CD4-positive, alpha-beta T cell treated with Interleukin-6 at 100 ng/mL for 8 hours (primary cell): ENCODE results near the gene MINDY4.

Experiments
- DNase-seq: peaks from one replicate; pipeline ENCODE4 v3.0.0-alpha.2; 2020; ENCODE audit warnings: mixed read lengths, low spot score

Gene MINDY4

DNA sequence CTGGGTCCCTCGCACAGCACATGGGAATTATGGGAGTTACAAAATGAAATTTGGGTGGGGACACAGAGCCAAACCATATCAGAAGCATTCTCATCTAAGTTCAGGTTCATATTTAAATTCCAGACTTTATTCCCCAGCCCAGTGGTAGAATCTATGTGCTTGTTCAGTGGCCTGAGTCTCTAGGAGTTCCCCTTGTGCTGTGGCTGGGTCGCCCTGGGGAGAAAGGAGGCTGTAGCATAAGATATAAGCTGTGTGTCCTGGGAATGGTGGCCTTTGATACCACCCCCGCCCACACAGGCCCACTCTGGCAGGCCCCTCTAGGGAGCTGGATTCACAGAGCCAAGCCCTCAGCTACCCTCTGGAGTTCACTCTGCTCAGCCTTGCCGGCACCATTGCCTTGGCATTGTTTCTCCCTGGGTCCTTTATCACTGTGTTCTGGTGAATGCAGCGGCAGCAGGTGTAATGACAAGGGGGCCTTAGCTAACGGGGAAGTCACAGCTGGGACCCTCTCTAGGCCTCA is 64.2 kb downstream of the MINDY4 start:
- no peak for DNase-seq

DNA sequence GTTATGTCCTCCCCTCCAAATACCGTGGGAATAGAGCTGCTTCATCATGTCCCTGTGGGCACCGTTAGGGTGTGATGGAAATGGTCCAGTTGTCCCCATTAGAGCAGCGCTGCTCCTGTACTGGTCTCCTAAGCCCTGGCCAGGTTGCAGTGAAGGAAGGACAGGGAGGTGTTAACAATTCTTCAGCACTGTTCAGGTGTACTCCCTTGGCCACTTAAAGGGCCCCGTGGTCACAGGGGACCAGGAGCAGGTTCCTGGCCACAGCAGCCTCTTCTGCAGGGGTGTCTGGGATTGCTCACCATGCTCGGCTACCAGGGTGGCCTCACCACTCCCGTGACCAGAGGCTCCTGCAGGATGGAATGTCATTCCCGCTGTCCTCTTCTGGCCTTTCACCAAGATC is 65.8 kb downstream of the MINDY4 start:
- DNase-seq: no peak

DNA sequence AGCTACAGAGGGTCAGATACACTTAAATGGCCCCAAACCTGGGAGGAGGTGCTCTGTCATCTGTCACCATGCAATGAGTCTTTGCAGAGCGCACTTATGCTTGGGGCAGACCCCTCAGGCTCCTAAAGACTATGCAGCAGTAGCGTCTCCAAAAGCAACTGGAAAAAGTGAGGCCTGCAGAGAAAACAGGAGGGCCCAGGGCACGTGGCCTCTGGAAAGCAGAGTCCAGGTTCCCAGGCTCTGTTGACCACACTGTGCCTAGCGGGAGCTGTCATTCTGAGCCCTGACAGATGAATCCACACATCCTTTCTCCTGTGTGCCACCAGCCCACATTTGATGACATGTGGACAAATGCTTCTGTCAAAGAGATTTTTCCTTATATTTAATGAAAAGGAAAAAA is 66.4 kb downstream of the MINDY4 start:
- DNase-seq: no peak

DNA sequence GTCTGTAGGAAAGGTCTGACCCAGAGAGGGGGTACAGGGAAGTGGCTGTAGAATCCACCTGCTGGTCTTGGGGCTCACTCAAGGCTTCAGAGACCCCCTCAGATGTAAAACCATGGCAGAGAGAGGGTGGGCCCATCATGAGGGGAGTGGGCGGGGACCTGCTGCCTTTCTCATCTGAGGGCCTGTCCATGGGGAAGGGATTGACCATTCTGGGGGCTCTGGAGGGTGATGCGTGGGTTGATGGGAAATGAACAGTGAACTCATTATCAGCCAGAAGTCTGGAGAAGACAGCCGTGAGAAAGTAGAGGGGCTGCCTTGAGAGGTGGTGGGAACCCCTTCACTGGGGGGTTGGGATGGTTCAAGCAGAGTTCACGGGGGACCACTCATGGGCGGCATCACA is 66.8 kb downstream of the MINDY4 start:
- no peak for DNase-seq

DNA sequence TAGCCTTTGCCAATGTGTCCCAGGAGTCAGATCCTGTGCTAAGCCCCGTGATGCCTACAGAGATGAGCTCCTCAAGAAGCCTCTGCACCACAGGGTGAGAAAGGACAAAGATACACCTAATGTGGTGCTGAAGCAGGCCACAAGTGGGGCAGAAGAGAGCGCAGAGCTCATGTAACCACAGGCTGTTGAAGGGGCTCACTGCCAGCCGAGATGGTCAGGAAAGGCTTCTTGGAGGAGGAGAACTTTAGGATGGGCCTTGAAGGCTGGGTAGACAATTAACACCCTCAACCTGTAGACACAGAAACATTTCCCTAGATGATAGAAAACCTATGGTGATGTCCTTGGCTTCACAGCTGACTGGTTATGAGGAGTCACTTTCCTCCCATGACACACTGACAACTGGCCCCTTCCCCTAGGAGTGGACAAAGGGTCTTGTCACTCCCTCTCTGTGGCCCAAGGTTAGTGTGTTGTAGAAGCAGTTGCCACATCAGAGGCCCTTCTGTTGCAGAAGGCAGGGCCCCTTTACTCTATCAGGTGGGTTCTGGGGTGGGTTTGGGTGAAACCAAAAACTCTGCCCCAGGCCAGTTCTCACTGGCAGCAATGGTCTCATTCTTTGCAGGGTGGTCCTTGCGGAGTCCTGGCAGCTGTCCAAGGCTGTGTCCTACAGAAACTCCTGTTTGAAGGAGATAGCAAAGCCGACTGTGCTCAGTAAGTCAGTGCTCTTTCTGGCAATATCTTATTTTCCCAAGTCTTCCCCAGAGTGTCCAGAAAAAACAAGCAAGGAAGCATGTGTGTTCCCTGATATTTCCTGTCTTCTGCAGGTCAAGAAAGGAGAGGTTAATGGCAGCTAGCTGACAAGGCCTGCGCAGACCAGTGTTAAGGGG is 69.2 kb downstream of the MINDY4 start:
- DNase-seq: no peak

DNA sequence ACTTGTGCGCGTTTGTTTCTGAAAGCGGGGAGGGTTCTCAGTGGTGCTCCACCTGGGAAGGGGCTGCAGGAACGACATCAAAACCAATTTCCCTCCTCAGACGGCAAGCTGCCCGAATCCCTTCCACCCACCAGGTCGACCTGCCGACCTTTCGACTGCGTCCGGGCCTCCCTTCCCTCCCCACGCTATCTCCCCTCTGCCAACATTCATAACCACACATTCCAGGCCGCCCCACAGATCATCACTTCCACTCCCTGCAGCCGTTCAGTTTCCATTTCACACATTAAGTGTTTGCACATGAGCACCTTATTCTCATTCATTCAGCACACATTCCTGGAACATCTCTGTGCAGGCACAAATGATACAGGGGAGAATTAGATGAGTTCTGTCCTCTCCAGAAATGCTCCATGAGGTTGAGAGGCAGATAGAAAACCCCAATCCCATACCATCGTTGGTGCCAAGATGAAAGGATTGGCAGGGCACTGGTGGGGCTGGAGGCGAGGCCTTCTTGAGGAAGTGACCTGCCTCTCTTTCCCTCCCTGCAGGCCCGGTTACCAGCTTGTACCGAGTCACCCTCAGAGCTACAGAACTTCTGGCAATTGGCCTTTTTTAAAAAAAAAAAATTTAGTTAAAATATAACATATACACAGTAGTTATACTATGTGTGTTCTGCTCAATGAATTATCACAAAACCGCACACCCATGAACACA is 70.0 kb downstream of the MINDY4 start:
- no peak for DNase-seq

DNA sequence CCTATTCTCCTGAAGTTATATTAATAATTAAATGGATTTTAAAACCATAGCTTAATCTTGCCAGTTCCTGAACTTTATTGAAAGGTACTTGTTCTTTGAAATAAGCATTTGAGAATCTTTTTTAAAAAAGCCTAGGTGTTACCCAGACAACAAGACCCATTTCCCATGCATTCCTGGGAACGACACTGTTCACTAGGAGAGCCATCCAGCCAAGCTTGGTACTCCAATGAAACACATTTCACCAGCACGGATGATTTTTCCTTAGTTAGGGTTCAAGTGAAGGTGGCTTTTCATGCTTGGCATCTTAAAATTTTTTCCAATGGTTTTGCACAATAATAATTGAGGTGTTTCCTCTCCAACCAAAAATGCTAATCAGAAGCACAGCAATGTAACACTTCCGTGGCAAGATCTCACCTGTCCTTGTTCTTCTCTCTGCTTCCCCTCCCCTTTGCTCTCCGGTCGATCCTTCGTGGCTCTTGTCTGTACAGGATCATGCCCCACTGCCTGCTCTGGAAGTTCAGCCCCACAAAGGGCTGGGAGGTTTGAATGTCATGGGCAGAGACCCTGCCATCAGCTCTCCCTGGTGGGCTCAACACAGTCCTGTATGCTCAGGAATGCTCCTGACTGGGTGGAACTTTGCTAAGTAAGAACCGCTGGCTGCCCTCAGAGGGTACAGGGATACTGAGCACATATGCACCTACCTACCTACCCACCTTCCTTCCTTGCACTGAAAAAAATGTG is 70.8 kb downstream of the MINDY4 start:
- no peak for DNase-seq

DNA sequence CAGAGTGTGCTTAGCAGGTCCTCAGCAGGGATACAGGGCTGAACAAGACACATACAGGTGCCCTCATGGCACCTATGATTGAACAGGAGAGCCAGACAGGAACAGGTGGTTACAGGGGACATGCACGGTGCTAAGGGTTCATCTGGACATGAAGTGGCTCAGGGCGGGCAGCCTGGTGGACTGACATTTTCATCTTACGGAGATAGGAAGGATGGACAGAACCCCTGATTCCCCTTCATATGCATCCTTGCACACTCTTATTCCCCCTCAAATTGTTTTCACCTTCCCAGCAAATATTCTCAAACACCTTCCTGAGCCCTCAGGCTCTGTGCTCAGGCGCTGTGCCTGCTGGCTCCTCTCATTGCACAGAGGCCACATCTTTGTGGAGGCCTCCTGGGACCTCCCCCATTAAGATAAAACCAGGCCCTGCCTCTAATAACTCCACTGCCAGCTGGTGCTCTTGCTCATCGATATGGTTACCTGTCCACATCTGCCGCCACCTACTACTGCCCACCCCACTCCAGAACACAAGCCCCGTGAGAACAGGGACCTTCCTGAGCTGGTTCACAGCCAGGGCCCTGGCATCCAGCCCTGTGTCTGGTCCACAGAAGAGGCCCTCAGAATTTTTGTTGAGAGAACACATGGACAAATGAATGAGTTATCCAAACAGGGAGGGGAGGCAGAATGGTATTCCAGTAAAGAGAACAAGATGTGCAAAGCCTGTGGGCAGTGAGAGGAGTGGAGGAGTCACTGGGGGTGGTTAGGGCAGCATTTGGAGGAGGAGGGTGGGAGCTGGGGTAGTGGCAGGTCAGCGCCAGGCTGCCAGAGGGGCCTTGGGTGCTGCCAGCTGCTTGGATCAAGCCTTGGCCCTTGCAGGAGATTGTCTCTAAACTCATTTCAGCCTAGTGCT is 71.6 kb downstream of the MINDY4 start:
- DNase-seq: no peak

DNA sequence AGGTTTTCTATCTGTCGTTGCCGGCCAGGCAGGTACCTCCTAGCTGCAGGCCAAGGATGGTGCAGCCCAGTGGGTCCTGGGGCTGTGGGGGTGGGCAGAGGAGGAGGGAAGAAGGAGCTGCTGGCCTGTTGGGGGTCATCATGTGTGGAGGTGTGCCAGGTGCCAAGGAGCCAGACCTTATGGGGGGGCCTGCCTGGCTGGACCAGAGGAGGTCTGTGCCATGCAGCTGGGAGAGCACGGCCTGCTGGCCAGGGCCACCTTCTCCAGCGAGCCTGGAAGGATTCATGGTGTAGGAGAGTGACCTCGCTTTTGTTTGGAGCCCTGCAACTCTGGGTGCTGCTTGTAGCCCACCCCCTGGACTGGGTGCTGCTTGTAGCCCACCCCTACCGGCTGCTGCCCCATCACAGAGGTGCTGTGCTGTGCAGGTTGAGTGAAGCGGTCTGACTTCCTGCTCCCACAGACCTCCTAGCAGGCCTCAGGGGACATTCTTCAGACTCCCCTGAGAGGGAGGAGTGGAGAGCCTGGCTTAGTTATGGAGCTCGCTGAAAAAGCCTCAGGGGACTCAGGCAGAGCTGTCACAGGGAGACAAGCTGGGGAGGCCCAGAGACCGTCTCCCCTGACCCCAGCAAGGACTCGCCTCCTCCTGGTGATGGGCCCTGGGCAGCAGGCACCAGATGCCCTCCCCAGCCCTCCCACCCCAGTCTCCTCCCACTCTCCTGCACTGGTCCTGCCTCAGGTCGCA is 72.7 kb downstream of the MINDY4 start:
- no peak for DNase-seq

DNA sequence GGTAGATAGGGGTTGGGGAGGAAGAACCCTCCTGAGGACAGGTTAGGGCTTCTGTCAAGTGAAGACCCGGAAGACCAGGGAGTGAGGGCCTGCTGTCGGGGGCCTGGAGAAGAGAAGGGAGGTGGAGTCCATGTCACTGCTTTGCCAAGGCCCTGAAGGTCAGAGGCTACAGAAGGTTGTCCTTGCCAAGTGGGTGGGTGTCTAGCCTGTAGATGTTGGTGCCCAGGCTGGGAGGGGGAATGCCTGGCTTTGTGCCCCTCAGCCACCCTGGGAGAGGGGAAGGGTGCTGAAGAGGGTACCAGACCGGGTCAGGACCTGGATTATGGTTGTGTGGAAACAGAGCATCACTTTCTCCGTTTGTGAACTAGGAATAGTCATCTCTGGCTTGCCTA is 73.3 kb downstream of the MINDY4 start:
- no peak for DNase-seq

DNA sequence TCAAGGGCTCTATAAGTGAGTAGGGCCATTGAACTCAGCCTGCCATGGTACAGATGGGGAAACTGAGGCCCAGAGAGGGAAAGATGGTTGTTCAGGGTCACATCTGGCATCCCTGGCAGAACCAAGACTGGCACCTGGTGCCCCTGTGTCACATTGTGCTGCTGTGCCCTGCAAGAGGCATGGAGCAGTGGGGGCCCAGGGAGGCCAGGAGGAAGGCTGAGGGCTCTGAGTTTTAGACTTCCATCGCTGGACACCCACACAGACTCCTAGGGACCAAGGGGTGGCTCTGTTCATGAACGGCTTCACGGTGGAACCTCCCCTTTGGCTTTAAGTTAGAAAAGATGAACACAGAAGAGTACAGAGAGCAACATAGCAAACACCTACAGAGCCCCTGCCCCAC is 73.7 kb downstream of the MINDY4 start:
- no peak for DNase-seq

DNA sequence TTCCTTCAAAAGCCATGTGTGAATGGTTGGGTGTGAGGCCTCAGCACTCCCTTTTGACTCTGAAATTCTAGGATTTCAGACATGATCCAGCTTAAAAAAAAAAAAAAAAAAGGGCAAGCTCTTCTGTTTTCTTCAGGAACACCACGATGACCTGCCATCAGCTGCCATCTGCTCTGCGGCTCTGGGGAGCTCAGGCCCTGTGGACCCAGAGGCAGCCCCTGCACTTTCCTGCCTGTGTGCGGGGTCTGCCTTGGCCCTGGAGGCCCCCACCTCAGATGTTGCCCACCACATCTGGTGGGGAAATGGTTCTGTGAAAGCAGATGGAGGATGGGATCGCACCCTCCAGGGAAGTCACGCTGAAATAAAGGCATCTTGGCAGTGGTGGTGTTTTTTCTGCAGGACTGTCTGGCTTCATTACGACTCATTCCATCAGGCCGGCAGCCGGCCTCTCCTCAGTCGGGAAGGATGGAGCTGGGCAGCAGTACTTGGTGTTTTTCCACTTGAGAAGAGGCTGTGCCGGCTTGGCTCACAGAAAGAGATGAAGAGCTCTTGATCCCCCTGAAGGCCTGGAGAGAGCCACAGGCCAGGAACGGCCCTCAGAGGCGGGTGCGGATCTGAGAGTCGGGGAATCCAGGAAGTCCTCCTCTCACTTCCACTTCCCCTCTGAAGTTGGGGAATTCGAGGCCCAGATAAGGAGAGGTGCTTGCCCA is 74.4 kb downstream of the MINDY4 start:
- DNase-seq: no peak

DNA sequence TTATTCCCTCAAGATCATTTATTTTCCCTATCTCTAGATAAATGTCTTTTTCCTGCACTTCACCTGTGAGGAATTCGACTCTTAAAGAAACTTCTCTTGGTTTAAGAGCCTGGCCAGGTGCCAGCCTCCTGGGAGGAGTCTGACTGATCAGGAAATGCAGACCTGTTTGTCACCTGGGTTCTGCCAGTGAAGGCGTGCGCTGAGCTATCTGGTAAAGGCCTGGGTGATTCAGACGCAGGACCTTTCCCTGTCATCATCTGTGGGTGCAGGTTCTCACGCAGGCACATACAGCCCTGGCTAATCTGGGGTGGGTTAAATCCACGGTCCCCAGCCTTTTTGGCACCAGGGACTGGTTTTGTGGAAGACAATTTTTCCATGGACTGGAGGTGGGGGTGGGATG is 75.2 kb downstream of the MINDY4 start:
- no peak for DNase-seq

DNA sequence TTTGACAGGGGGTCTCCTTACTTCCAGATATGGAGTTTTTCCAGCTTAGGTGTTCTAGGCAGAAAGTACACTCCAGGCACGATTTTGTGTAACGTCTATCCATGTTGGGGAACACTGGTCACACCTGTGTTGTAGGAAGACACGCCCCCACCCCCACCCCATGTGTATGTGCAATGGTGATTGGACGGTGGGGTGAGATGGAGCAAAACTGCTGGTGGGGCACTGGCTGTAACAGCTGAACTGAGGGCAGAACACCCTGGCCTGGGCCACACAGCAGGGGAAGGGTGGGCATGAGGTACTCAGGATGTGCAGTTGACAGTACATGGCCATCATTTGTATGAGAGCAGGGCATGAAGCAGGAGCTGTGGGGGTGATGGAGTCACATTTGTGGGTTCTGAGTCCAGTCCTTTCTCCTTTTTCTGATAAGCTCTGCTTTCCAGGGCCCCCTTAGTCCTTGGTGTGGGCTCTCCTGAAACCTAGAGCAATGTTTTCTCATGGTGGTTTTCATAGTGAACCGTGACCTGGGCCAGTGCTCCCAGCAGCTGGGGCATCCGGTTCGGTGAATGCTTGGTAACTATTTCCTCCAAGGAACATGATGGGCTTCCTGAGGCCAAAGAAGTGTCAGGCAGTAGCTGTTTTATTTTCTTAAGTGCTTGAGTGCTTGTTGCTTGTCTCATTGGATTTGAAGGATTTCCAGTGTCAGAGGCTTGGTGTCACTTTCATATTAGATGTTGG is 77.1 kb downstream of the MINDY4 start:
- DNase-seq: no peak

DNA sequence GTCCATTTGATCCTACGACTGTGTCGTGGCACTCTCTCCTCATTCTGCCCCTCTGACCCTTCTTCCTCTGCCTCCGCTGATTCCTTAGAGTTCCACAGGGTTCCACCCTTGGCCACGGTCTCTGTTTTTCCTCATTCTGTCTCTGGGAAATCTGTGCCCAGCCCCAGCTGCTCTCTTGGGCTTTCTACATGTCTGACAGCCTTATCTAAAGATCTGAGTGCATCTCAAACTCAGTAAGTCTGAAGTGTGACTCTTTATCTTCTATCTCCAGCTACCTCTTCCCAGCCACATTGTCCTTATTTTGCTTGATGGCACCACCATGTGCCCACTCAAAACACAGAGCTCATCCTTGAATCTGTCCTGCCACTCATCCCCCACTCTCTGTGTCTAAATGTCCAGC is 78.3 kb downstream of the MINDY4 start:
- DNase-seq: no peak

DNA sequence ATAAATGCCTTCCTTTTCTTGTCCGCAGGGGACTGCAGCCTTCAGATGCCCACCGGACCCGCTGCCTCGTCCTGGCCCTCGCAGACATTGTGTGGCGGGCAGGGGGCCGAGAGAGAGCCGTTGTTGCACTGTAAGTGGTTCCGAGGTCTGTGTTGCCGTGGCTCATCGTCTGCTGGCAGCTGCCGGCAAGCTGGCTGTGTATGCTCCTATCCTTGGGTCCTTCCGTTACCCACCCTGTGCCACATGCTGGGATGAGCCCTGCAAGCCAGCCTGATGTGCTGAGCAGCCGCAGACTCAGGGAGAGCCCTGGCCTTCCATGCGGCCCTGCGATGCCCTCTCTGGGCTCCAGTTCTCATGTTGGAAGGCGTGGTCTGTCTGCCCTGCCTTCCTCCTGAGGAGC is 79.2 kb downstream of the MINDY4 start:
- DNase-seq: no peak

DNA sequence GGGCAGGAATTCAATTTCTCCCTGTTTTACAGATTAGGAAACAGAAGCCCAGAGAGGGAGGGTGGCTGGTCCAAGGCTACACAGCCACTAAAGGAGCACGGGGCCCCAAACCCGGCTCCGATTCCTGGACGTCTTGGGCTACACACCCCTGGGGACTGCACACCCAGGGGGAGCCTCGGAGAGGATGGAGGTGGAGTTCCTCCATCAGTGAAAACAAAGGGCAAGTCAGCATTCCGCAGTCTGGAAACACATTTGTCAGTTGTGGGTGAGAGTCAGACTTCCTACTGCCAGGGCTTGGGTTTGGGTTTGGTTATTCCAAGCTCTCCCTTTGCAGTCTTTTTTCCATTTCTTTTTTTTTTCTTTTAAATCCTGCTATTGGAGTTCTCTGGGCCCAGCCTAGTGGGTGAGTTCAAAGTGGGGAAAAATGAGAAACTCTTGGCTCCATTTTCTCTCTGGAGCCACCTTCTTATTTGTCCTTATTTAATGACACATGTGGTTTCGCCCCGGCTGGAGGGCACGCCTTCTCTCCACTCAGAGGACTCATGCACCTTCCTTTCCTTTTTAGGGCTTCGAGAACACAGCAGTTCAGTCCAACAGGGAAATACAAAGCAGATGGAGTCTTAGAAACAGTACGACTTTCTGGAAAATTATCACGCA is 80.6 kb downstream of the MINDY4 start:
- no peak for DNase-seq

DNA sequence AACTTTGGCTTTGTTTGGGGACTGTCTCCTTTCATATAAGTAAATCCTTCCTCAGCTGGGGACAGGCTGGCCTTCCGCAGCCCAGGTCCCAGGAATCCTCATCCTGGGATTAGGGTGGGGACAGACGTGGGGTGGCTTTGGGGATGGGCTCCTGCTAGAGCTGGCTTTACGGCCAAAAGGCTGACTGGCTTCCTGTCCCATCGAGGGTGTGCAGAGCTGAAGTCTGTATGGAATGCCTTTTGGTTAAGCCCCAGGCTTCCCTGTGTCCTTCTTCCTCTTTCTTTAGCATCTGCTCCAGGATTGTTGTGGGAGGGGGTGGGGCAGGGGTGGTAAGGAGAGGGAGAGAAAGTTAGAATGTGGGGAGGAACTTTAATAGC is 81.1 kb downstream of the MINDY4 start:
- no peak for DNase-seq

DNA sequence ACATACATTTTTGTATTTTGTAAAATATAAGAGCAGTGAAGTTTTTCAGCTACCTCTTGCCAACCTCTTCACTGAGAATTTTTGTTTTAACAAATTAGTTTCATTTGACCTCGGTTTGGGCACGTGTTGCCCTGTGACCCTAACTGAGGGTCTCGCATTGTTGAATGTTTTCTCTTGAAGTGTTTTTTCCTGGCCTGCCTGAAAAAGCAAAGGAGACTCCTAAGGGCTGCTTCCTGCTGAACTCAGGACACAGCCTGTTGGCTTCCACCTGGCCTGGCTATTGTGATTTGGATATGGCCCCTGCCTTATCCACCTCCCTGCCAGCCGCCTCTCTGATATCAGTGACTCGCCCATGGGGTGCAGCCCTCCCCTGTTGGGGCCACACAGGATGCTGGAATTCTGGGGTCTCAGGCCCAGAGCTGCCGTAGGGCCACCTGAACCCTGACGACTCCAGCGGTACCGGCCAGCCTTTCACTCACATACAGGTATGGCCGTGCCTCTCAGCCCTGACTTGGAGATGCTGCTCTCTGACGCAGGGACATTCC is 81.6 kb downstream of the MINDY4 start:
- DNase-seq: no peak
